ENCODE results near the gene HMOX1. TPM values are rescaled to one million over a fixed set of nuclear protein-coding genes. Genes with fewer than 3 reads are reported as not detected.

HMOX1 gene
- polyA plus RNA-seq, 1 donor (not counting 4 experiments of a cell fraction or from before 2014, with no cell fraction given): 1.5 TPM

- peaks cover 0 to 18% of the 10 kb centered on the region in 2 experiments for H3K36me3 ChIP-seq (ENCODE audit: control insufficient read depth in 2 of 2, extremely low read depth in 1 of 2, insufficient read depth in 2 of 2, low read length in 2 of 2)
- TF ChIP-seq EZH2 (IDR thresholded peaks at IDR 0.05; ENCODE audit: low read length): no peak
- no peak for TF ChIP-seq CTCF (optimal IDR thresholded peaks at IDR 0.05 in 1 of 3, IDR thresholded peaks at IDR 0.05 in 1 of 3, conservative IDR thresholded peaks at IDR 0.05 in 1 of 3; ENCODE audit: extremely low read depth in 1 of 3, insufficient read depth in 2 of 3, low read length in 3 of 3)
- DNase-seq (ENCODE audit: low read depth, low spot score): no peak
- no peaks in the 10 kb centered on the region for H3K27me3 ChIP-seq (ENCODE audit: control insufficient read depth, extremely low read depth, insufficient read depth, low read length)
- no peaks in the 10 kb centered on the region for H3K9me3 ChIP-seq (ENCODE audit: control insufficient read depth, low read depth, low read length)
- peak overlapping the region; percentile 60 to 78 (median 76) for H3K4me3 ChIP-seq (ENCODE audit: control insufficient read depth in 2 of 3, extremely low read depth in 1 of 3, insufficient read depth in 2 of 3, low read depth in 1 of 3, low read length in 3 of 3)
- FAIRE-seq: no peak
- peaks cover 14% of the 10 kb centered on the region for H3K4me1 ChIP-seq (ENCODE audit: control insufficient read depth, extremely low read depth, insufficient read depth, low read length)
- dilution Hi-C loops (cut with MboI; ENCODE audit: extremely low pct_ligation_motif_present, low sequenced_read_pairs): no loop called here
- H3K27ac ChIP-seq (ENCODE audit: control insufficient read depth, insufficient read depth, low read length): peak overlapping the region; percentile 72
- H3K4me2 ChIP-seq (ENCODE audit: control insufficient read depth, extremely low read depth, insufficient read depth, low read depth, low read length): peak overlapping the region; percentile 92
- H3K79me2 ChIP-seq (ENCODE audit: control insufficient read depth, insufficient read depth, low read length): peaks cover 2% of the 10 kb centered on the region
- no peaks in the 10 kb centered on the region for H3K9me1 ChIP-seq (ENCODE audit: control insufficient read depth, extremely low read depth, insufficient read depth, low read length)
- no peaks in the 10 kb centered on the region for H4K20me1 ChIP-seq (ENCODE audit: control insufficient read depth, extremely low read depth, insufficient read depth, low read length)
- peak overlapping the region; percentile 95 for H2AFZ ChIP-seq (ENCODE audit: control insufficient read depth, low read length)
- H3K9ac ChIP-seq (ENCODE audit: control insufficient read depth, extremely low read depth, insufficient read depth, low read length): peak overlapping the region; percentile 86
Measured at GRCh38 chr22:35400501-35400790, 19.6 kb downstream of the HMOX1 start.

GRCh38 chr22:35401863-35402262 lies 21.0 kb downstream of the HMOX1 start:
- dilution Hi-C loops (cut with MboI; ENCODE audit: extremely low pct_ligation_motif_present, low sequenced_read_pairs): no loop called here
- H3K9me1 ChIP-seq (ENCODE audit: control insufficient read depth, extremely low read depth, insufficient read depth, low read length): no peaks in the 10 kb centered on the region
- H3K9me3 ChIP-seq (ENCODE audit: control insufficient read depth, low read depth, low read length): no peaks in the 10 kb centered on the region
- H3K4me1 ChIP-seq (ENCODE audit: control insufficient read depth, extremely low read depth, insufficient read depth, low read length): peaks cover 14% of the 10 kb centered on the region
- DNase-seq (ENCODE audit: low read depth, low spot score) (no peak), FAIRE-seq (no peak)
- peaks cover 2% of the 10 kb centered on the region for H3K79me2 ChIP-seq (ENCODE audit: control insufficient read depth, insufficient read depth, low read length)
- H3K27me3 ChIP-seq (ENCODE audit: control insufficient read depth, extremely low read depth, insufficient read depth, low read length): no peaks in the 10 kb centered on the region
- H3K4me2 ChIP-seq (ENCODE audit: control insufficient read depth, extremely low read depth, insufficient read depth, low read depth, low read length): no peak overlapping the region
- H3K27ac ChIP-seq (ENCODE audit: control insufficient read depth, insufficient read depth, low read length): no peak overlapping the region
- peaks cover under 1 to 25% of the 10 kb centered on the region in 2 experiments for H3K36me3 ChIP-seq (ENCODE audit: control insufficient read depth in 2 of 2, extremely low read depth in 1 of 2, insufficient read depth in 2 of 2, low read length in 2 of 2)
- no peaks in the 10 kb centered on the region for H4K20me1 ChIP-seq (ENCODE audit: control insufficient read depth, extremely low read depth, insufficient read depth, low read length)
- H2AFZ ChIP-seq (ENCODE audit: control insufficient read depth, low read length): no peak overlapping the region
- TF ChIP-seq EZH2 (IDR thresholded peaks at IDR 0.05; ENCODE audit: low read length) (no peak), CTCF (optimal IDR thresholded peaks at IDR 0.05 in 1 of 3, IDR thresholded peaks at IDR 0.05 in 1 of 3, conservative IDR thresholded peaks at IDR 0.05 in 1 of 3; ENCODE audit: extremely low read depth in 1 of 3, insufficient read depth in 2 of 3, low read length in 3 of 3) (no peak)
- no peak overlapping the region for H3K9ac ChIP-seq (ENCODE audit: control insufficient read depth, extremely low read depth, insufficient read depth, low read length)
- no peak overlapping the region for H3K4me3 ChIP-seq (ENCODE audit: control insufficient read depth in 2 of 3, extremely low read depth in 1 of 3, insufficient read depth in 2 of 3, low read depth in 1 of 3, low read length in 3 of 3)
